Measurements from ENCODE around the gene C12orf42. TPM values are rescaled to one million over a fixed set of nuclear protein-coding genes. Genes with fewer than 3 reads are reported as not detected.

Gene C12orf42
- polyA plus RNA-seq, 1 experiment, result not detected

DNA sequence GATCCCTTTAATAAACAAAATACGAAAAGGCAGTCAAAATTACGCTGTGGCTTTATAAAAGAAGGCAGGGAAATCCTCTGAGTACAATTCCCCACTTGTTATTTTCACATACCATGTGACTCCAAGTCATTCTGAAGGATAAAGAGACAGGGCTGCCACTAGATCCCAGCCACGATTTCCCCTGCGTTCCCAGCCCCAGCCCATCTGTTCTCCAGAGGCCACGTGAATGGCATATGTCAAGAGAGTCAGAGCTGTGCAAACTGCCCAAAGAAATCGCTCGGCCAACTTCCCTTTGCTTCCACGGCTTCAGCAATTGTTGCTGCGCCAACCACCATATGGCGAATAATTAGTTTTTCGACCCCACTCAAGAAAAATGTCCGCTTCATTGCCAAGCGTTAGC lies 161.3 kb downstream of the C12orf42 start:
- CTCF ChIA-PET, result no interaction called here
- DNase-seq (ENCODE audit: low read depth, low spot score), result no peak
- H3K4me3 ChIP-seq (ENCODE audit: low read depth, low read length), result no peak overlapping the region

DNA sequence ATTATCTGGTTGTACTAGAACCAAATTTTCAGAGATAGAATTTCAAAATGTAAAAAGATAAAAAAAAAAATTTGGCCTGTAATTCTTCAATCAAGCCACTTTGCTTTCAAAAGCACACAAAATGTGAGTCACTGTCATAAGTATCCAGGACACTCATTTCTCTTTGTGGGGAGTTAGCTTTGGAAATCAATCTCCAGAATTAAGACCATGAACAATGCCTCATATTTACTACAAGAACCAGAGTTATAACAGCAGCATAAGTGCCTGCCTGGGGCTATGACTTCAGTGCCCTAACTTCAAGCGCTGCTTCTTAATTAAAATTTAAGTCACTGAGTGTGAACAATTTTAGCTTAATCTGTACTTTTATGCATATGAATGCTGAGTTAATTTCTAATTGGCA lies 162.1 kb downstream of the C12orf42 start:
- ChIA-PET CTCF (no interaction called here), POLR2A (no interaction called here)
- H3K27ac ChIP-seq (ENCODE audit: low read depth, low read length), result no peak overlapping the region
- peaks cover 9% of the 10 kb centered on the region; the same call in 1 of the 2 replicates for H3K9me3 ChIP-seq (ENCODE audit: control insufficient read depth, insufficient read depth, low read length)
- H3K4me3 ChIP-seq (ENCODE audit: low read depth, low read length), result no peak overlapping the region
- no peak for DNase-seq (ENCODE audit: low read depth, low spot score)
- H3K27me3 ChIP-seq (ENCODE audit: control insufficient read depth, insufficient read depth, low read length), result no peaks in the 10 kb centered on the region
- TF ChIP-seq, protein P1, sequence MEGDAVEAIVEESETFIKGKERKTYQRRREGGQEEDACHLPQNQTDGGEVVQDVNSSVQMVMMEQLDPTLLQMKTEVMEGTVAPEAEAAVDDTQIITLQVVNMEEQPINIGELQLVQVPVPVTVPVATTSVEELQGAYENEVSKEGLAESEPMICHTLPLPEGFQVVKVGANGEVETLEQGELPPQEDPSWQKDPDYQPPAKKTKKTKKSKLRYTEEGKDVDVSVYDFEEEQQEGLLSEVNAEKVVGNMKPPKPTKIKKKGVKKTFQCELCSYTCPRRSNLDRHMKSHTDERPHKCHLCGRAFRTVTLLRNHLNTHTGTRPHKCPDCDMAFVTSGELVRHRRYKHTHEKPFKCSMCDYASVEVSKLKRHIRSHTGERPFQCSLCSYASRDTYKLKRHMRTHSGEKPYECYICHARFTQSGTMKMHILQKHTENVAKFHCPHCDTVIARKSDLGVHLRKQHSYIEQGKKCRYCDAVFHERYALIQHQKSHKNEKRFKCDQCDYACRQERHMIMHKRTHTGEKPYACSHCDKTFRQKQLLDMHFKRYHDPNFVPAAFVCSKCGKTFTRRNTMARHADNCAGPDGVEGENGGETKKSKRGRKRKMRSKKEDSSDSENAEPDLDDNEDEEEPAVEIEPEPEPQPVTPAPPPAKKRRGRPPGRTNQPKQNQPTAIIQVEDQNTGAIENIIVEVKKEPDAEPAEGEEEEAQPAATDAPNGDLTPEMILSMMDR (IDR thresholded peaks at IDR 0.05; ENCODE audit: low read depth, low read length), result no peak

More for the DNA sequence above, 161.3 kb downstream of the C12orf42 start:
- Histone ChIP-seq H3K27me3 (ENCODE audit: control insufficient read depth, insufficient read depth, low read length) (no peaks in the 10 kb centered on the region), H3K27ac (ENCODE audit: low read depth, low read length) (no peak overlapping the region), H3K9me3 (ENCODE audit: control insufficient read depth, insufficient read depth, low read length) (peaks cover 7% of the 10 kb centered on the region; the same call in 1 of the 2 replicates)
- TF ChIP-seq, protein P1 (IDR thresholded peaks at IDR 0.05; ENCODE audit: low read depth, low read length), result no peak
- POLR2A ChIA-PET, result no interaction called here

DNA sequence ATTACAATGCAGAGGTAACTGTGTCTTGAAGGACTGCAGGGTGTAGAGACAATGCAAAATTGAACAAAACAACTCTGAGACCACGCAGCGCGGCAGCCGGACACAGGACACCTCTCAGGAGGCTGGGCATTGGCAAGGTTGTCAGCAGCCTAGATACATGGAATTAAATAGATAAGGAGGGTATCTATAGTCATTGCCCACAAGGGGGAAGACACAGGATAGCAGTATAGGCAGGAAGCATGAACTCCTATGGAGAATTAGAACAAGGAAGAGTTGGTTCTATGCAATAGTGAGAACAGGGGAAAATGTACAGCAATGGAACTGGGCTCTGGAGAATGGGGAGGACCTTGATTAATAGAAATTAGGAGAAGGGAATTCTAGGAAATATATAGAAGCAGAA lies 164.1 kb downstream of the C12orf42 start:
- Histone ChIP-seq H3K9me3 (ENCODE audit: control insufficient read depth, insufficient read depth, low read length) (peaks cover 4% of the 10 kb centered on the region; the same call in 1 of the 2 replicates), H3K27me3 (ENCODE audit: control insufficient read depth, insufficient read depth, low read length) (no peaks in the 10 kb centered on the region), H3K27ac (ENCODE audit: low read depth, low read length) (no peak overlapping the region), H3K4me3 (ENCODE audit: low read depth, low read length) (no peak overlapping the region)
- ChIA-PET POLR2A (no interaction called here), CTCF (no interaction called here)
- TF ChIP-seq, protein P1 (IDR thresholded peaks at IDR 0.05; ENCODE audit: low read depth, low read length), result no peak
- no peak for DNase-seq (ENCODE audit: low read depth, low spot score)

DNA sequence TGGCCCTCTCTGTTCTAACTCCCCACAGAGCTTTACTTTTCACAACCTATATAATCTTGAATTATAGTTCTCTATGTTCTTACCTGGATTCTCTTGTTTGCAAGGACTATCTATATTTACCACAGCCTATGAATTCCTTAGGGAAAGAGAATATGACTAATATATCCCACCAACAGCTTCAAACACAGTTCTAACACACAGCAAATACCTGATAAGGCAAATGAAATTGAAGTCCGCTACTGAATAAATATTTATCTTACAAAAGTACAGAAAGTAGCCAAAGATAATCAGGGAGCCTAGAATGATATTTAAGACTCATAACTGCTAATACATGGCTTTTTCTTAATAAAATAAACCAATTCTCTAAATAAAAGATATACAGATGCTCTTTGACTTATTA lies 165.1 kb downstream of the C12orf42 start:
- CTCF ChIA-PET, result no interaction called here
- no peaks in the 10 kb centered on the region for H3K27me3 ChIP-seq (ENCODE audit: control insufficient read depth, insufficient read depth, low read length)
- TF ChIP-seq, protein P1 (IDR thresholded peaks at IDR 0.05; ENCODE audit: low read depth, low read length), result no peak
- POLR2A ChIA-PET, result no interaction called here
- no peak for DNase-seq (ENCODE audit: low read depth, low spot score)
- H3K27ac ChIP-seq (ENCODE audit: low read depth, low read length), result no peak overlapping the region
- peaks cover 8% of the 10 kb centered on the region; the same call in 1 of the 2 replicates for H3K9me3 ChIP-seq (ENCODE audit: control insufficient read depth, insufficient read depth, low read length)
- no peak overlapping the region for H3K4me3 ChIP-seq (ENCODE audit: low read depth, low read length)

DNA sequence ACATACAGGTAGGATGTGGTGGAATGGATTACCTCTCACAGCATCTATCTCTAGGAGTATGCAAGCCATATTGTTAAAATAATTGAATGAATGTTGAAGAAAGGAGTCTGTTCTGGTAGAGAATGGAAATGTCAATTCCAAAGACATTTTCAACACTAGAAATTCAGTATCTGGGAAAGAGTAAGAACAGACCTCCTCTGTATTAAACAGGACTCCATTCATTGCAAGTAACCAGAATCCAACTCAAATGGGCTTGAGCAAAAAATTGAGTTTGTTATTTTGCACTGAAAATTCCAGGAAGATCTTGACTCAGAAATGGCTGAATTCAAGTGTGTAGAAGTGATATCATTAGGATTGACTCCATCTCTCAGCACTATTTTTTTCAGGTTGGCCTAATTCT lies 168.1 kb downstream of the C12orf42 start:
- no peak for DNase-seq (ENCODE audit: low read depth, low spot score)
- no peak overlapping the region for H3K4me3 ChIP-seq (ENCODE audit: low read depth, low read length)
- ChIA-PET CTCF (no interaction called here), POLR2A (no interaction called here)
- no peak overlapping the region for H3K27ac ChIP-seq (ENCODE audit: low read depth, low read length)
- TF ChIP-seq, protein P1 (IDR thresholded peaks at IDR 0.05; ENCODE audit: low read depth, low read length), result no peak
- peaks cover 8% of the 10 kb centered on the region; the same call in 1 of the 2 replicates for H3K9me3 ChIP-seq (ENCODE audit: control insufficient read depth, insufficient read depth, low read length)
- H3K27me3 ChIP-seq (ENCODE audit: control insufficient read depth, insufficient read depth, low read length), result no peaks in the 10 kb centered on the region
